Panc1 (cell line): Measurements from ENCODE around the gene ASTE1.

Source experiments
- CTCF ChIP-seq: fragments of 450-650 bp; IDR thresholded peaks from 2 replicates; pipeline ENCODE4 v1.5.1; 2017; ENCODE audit warnings: mild to moderate bottlenecking
- TF ChIP-seq, protein P1 (sequence below), 2 experiments: IDR thresholded peaks; 2 replicates each; pipeline ENCODE4 v1.6.1; 2011 to 2012; ENCODE audit warnings: low read depth in 2 of 2, control low read depth in 1 of 2, low read length in 1 of 2, mild to moderate bottlenecking in 1 of 2, moderate library complexity in 1 of 2; ENCODE audit not compliant: insufficient read depth in 1 of 2

DNA sequence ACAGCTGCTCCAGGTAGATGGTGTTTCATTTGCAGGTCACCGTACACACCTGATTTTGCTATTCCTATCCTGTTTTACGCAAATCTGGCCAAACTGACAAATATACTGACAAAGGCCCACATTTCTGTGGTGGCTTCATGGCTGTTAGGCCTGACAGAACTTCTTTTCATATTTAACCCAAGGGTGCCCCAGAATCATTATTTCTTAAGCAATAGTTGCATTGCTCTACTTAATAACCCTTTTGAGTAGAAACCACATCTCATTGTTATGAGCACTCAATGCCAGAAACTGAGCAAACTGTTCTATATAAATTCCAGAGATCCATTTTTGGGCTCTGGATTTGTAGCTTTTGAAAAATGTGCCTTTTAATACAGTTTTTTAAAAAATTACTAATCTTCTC is 19.4 kb downstream of the ASTE1 start:
- no peak for TF ChIP-seq CTCF
- TF ChIP-seq, protein P1, sequence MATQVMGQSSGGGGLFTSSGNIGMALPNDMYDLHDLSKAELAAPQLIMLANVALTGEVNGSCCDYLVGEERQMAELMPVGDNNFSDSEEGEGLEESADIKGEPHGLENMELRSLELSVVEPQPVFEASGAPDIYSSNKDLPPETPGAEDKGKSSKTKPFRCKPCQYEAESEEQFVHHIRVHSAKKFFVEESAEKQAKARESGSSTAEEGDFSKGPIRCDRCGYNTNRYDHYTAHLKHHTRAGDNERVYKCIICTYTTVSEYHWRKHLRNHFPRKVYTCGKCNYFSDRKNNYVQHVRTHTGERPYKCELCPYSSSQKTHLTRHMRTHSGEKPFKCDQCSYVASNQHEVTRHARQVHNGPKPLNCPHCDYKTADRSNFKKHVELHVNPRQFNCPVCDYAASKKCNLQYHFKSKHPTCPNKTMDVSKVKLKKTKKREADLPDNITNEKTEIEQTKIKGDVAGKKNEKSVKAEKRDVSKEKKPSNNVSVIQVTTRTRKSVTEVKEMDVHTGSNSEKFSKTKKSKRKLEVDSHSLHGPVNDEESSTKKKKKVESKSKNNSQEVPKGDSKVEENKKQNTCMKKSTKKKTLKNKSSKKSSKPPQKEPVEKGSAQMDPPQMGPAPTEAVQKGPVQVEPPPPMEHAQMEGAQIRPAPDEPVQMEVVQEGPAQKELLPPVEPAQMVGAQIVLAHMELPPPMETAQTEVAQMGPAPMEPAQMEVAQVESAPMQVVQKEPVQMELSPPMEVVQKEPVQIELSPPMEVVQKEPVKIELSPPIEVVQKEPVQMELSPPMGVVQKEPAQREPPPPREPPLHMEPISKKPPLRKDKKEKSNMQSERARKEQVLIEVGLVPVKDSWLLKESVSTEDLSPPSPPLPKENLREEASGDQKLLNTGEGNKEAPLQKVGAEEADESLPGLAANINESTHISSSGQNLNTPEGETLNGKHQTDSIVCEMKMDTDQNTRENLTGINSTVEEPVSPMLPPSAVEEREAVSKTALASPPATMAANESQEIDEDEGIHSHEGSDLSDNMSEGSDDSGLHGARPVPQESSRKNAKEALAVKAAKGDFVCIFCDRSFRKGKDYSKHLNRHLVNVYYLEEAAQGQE (IDR thresholded peaks at IDR 0.05; ENCODE audit: insufficient read depth in 1 of 2, low read depth in 2 of 2, low read length in 1 of 2) = no peak
